Psoas muscle (tissue), 8 donors: Measurements from ENCODE around the gene TBC1D32. TPM values are rescaled to one million over a fixed set of nuclear protein-coding genes. Genes with fewer than 3 reads are reported as not detected.
"Not testable (repeated sequence)": the region's sequence is repeated elsewhere in the genome, so short reads cannot be mapped to it uniquely, and the experiment has no call there.

Experiments
- ATAC-seq, 4 donors: fragments of 200-7000 bp; cut with Tn5 transposase; one replicate each; pipeline ENCODE4 v1.9.1; 2020; ENCODE audit warnings: moderate library complexity in 3 of 4, mild to moderate bottlenecking in 2 of 4
- DNase-seq, 2 donors: peaks; one replicate each; pipeline ENCODE4 v3.0.0-alpha.2; 2020
- H3K27ac ChIP-seq: fragments of 200-600 bp; one replicate; pipeline ENCODE4 v1.8.0; 2022
- H3K27me3 ChIP-seq, 3 donors: fragments of 200-600 bp in 1 of 3; one replicate each; pipeline versions ENCODE4 v1.6.1 to v1.8.0; 2013 to 2022; ENCODE audit warnings: low read length in 2 of 3, mild to moderate bottlenecking in 2 of 3, moderate library complexity in 1 of 3; ENCODE audit not compliant: insufficient read depth in 3 of 3
- H3K36me3 ChIP-seq, 2 donors: fragments of 200-600 bp in 1 of 2; one replicate each; pipeline versions ENCODE4 v1.6.1 to v1.8.0; 2013 to 2022; ENCODE audit warnings: low read depth in 1 of 2, mild to moderate bottlenecking in 1 of 2, moderate library complexity in 1 of 2; ENCODE audit not compliant: insufficient read depth in 1 of 2
- H3K4me1 ChIP-seq: fragments of 200-600 bp; one replicate; pipeline ENCODE4 v1.8.0; 2022
- H3K4me3 ChIP-seq: fragments of 200-600 bp; one replicate; pipeline ENCODE4 v1.8.0; 2022; ENCODE audit warnings: mild to moderate bottlenecking
- H3K9me3 ChIP-seq: fragments of 200-600 bp; one replicate; pipeline ENCODE4 v1.8.0; 2022
- WGBS, 3 donors: extraction: QIAGEN DNeasy Blood & Tissue Kit; methylation state at CpG; one replicate each; pipeline versions ENCODE4 v1.1.6 to v1.1.7; 2013; 5-methylcytosine and 5-hydroxymethylcytosine counted together
- intact Hi-C, 2 donors: fragments of 100-400 bp; cut with DNase I; formaldehyde crosslinking; loops; one replicate each; pipeline versions ENCODE4 v1.11.0 to v1.14.2; 2022
- polyA plus RNA-seq, 3 donors: library from polyadenylated mRNA; stranded (reverse); fragments of 200-250 nt; gene quantifications; one replicate each; pipeline ENCODE4 v1.2.3, GENCODE V29; 2013
- total RNA-seq, 4 donors: library from RNA; stranded (reverse); fragmentation: NEBNext Ultra II Directional in 2 of 4; extraction: Animal tissue kit (Norgen Biotek cat#: 25700) in 2 of 4; gene quantifications; one replicate each; pipeline versions ENCODE4 v1.2.1 to v1.2.4, GENCODE V29; 2021 to 2023
- TF ChIP-seq, protein P1 (sequence below): fragments of 200-600 bp; IDR thresholded peaks from one replicate; pipeline ENCODE4 v1.8.0; 2022; ENCODE audit warnings: antibody characterized with exemption
- donor health status: healthy with polysubstance abuse.
- donor health status: DM: no; HTN: no; CAD: no; lungs with moderate emphysema.
- donor health status: Bipolar disorder and iron deficiency.
- donor health status: healthy.
- donor health status: DM: yes; HTN: yes; CAD: no.
- donor health status: DM: no; HTN: no; CAD: no.
- donor health status: DM: no; HTN: no; CAD: no.
- donor health status: DM: yes; HTN: yes; CAD: no.

The TBC1D32 gene
- total and polyA plus RNA-seq, 7 donors, result 0.29 to 1.8 (median 0.45) TPM

DNA sequence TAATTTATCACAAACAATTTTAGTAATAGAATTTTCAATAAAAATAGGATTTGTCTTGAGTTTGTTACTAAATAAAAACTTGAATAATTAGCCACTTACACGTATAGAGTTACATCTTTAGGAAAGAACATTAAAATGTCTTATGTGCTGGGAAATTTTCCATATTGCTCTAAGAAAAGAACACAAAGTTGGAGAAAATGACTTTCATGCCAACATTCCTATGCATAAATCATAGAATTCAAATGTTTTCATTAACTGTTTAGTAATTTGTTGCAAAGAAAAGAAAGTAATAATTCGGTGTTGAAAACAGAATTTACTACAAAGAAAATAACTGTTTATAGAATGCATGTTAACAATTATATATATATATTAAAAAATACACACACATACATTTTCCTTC, 4.7 kb upstream of the TBC1D32 start:
- no peaks in the 10 kb centered on the region for H3K9me3 ChIP-seq
- ATAC-seq (no peak), DNase-seq (no peak)
- H3K4me1 ChIP-seq, result no peaks in the 10 kb centered on the region
- no peak overlapping the region for H3K27ac ChIP-seq
- intact Hi-C loops, result no loop called here
- no peaks in the 10 kb centered on the region for H3K27me3 ChIP-seq
- TF ChIP-seq, protein P1, sequence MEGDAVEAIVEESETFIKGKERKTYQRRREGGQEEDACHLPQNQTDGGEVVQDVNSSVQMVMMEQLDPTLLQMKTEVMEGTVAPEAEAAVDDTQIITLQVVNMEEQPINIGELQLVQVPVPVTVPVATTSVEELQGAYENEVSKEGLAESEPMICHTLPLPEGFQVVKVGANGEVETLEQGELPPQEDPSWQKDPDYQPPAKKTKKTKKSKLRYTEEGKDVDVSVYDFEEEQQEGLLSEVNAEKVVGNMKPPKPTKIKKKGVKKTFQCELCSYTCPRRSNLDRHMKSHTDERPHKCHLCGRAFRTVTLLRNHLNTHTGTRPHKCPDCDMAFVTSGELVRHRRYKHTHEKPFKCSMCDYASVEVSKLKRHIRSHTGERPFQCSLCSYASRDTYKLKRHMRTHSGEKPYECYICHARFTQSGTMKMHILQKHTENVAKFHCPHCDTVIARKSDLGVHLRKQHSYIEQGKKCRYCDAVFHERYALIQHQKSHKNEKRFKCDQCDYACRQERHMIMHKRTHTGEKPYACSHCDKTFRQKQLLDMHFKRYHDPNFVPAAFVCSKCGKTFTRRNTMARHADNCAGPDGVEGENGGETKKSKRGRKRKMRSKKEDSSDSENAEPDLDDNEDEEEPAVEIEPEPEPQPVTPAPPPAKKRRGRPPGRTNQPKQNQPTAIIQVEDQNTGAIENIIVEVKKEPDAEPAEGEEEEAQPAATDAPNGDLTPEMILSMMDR, result no peak
- WGBS, 3 donors, result 71 to 84% (median 76%) methylated on average over 2 of the region's 2 CpGs
- H3K4me3 ChIP-seq, result no peak overlapping the region
- H3K36me3 ChIP-seq, result no peaks in the 10 kb centered on the region

DNA sequence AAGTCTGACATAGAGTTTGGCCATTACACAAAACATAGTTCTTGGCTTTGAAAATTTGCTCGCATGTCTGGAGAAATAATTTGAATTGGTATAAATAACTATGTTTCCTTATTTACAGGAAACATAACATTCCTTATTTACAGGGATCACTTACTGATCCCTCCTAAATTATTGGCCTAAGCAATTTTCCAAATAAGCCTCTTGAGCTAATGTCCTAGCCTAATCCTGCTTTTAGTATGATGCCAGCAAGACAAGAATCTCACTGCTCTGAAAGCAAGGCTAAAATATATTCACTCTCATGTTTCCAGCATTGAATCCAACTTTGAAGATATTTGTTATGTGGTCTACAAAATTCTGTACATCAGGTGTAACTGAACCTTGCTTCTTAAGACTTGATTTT, 4.1 kb upstream of the TBC1D32 start:
- Histone ChIP-seq H3K4me1 (no peaks in the 10 kb centered on the region), H3K27ac (no peak overlapping the region), H3K9me3 (no peaks in the 10 kb centered on the region), H3K4me3 (no peak overlapping the region), H3K27me3 (no peaks in the 10 kb centered on the region), H3K36me3 (no peaks in the 10 kb centered on the region)
- TF ChIP-seq, protein P1, result no peak
- ATAC-seq (no peak), DNase-seq (no peak)
- WGBS, 3 donors, result 68 to 78% (median 72%) methylated on average over 1 of the region's 1 CpG
- intact Hi-C loops, result no loop called here

DNA sequence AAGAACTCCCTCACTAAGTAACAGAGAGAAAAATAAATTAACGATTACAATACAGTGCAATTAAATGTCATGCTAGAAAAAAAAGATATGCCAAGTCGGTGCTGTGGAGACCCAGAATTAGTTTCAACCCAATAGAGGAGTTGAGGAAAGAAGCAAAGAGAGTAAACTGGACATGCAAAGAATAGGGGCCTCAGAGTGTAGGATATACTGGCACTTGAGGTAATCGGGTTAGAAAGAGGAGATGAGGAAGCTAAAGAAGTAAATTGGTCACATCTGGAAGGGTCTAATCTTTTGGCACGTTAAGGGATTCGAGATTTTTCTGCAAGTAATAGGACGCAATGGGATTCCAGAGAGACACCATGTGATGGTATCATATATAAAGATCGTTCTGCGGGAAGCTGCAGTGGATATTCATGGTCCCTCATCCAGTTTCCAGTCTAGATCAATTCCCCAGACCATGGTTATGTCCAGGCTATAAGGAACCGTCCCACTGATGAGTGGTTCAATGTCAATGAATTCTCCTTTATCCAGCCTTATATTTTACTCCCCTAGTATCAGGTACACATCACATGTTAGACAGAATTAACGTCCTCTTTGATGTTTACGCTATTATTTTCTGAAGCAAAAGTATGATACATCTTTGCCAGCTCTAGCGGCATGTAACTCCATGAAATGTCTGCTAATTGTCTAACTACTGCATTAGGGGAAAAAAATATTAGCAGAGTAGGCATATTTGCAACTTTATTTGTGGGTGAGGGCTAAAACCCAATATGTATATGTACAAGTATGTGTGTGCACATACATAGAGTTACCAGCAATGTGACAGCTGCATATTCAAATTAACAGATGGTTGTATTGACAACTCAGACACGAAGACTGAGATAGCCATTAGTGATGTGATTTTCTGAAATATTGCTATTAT, 1.1 kb upstream of the TBC1D32 start:
- DNase-seq (no peak), ATAC-seq (peak in 1 of 4 donors; percentile 23)
- Histone ChIP-seq H3K27me3 (no peaks in the 10 kb centered on the region), H3K9me3 (no peaks in the 10 kb centered on the region), H3K36me3 (no peaks in the 10 kb centered on the region), H3K4me3 (peak overlapping the region; percentile 74), H3K4me1 (no peaks in the 10 kb centered on the region), H3K27ac (peak overlapping the region; percentile 86)
- TF ChIP-seq, protein P1, result no peak
- WGBS, 3 donors, result 54 to 56% (median 56%) methylated on average over 13 of the region's 13 CpGs
- intact Hi-C loops, result no loop called here

DNA sequence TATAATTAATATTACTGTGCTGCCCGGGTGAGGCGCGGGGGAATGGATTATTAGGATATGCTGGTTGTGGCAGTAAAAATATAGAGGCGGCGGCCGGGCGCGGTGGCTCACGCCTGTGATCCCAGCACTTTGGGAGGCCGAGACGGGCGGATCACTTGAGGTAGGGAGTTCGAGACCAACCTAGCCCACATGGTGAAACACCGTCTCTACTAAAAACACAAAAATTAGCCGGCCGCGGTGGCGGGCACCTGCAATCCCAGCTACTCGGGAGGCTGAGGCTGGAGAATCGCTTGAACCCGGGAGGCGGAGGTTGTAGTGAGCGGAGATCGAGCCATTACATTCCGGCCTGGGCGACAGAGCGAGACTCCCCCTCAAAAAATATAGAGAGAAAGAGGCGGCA, 586 bp downstream of the TBC1D32 start:
- WGBS, 3 donors, result 91 to 95% (median 95%) methylated on average over 28 of the region's 28 CpGs
- H3K4me3 ChIP-seq, result peak overlapping the region; percentile 74
- H3K4me1 ChIP-seq, DNase-seq, H3K27ac ChIP-seq, H3K9me3 ChIP-seq, H3K36me3 ChIP-seq, ATAC-seq, H3K27me3 ChIP-seq, intact Hi-C loops: not testable (repeated sequence)

DNA sequence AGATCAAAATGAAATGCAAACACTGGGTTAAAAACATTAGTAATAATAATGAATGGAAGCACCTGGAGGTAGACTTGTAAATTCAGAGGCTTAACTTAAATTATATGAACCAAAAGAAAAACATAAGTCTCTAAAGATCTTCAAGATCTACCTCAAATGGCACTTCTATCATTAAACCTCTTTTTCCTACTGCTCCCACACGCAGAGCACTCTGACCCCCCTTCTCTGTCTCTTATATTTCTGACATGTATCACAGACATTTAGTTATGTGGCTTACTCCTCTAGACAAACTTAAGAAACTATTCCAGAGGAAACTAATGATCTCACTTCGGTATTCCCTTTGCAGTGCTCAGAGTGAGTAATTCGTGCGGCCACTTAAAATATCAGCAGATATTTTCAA, 1.1 kb downstream of the TBC1D32 start:
- H3K27ac ChIP-seq, result no peak overlapping the region
- TF ChIP-seq, protein P1, result no peak
- H3K27me3 ChIP-seq, result no peaks in the 10 kb centered on the region
- intact Hi-C loops, result no loop called here
- no peaks in the 10 kb centered on the region for H3K36me3 ChIP-seq
- WGBS, 3 donors, result 94 to 96% (median 96%) methylated on average over 4 of the region's 4 CpGs
- H3K4me3 ChIP-seq, result no peak overlapping the region
- ATAC-seq (no peak), DNase-seq (no peak)
- no peaks in the 10 kb centered on the region for H3K9me3 ChIP-seq
- no peaks in the 10 kb centered on the region for H3K4me1 ChIP-seq
